ENCODE data around the gene ZDHHC14.

- TF ChIP-seq POLR2AphosphoS5 (IDR thresholded peaks at IDR 0.05) (no peak), CTCF (IDR thresholded peaks at IDR 0.05) (no peak), EP300 (IDR thresholded peaks at IDR 0.05) (no peak)
Measured at GRCh38 chr6:157721830-157722229, 340.8 kb downstream of the ZDHHC14 start.
